B cell (primary cell): ENCODE measurements around the gene PSMD5. TPM values are rescaled to one million over a fixed set of nuclear protein-coding genes. Genes with fewer than 3 reads are reported as not detected.

Source experiments
- ATAC-seq: fragments of 200-7000 bp; cut with Tn5 transposase; one replicate; pipeline ENCODE4 v1.10.0; 2021; ENCODE audit warnings: low read depth, mild to moderate bottlenecking, moderate number of reproducible peaks, moderate library complexity
- CTCF ChIA-PET: fragments of 350-600 bp; sonication (Branson Sonifier 250); formaldehyde crosslinking; loops from one replicate; lab custom pipeline; 2021; ENCODE audit warnings: antibody characterized with exemption, inconsistent platforms; lab: Charles Lee
- POLR2A ChIA-PET: fragments of 350-600 bp; sonication (Branson Sonifier 250); formaldehyde crosslinking; loops from one replicate; lab custom pipeline; 2021; ENCODE audit warnings: antibody characterized with exemption; lab: Charles Lee
- DNase-seq: peaks from one replicate; pipeline ENCODE4 v3.0.0; 2013
- H2AFZ ChIP-seq: 2 replicates; pipeline ENCODE4 v1.6.1; 2012; ENCODE audit warnings: mild to moderate bottlenecking, low read depth, low read length; ENCODE audit not compliant: insufficient read depth, poor library complexity, severe bottlenecking
- H3K27ac ChIP-seq, 2 donors: 1 replicate in 1 of 2; 2 replicates in 1 of 2; pipeline ENCODE4 v1.5.1; 2012 to 2013; ENCODE audit warnings: low read length in 2 of 2, mild to moderate bottlenecking in 2 of 2, moderate library complexity in 1 of 2
- H3K27me3 ChIP-seq, 4 experiments: fragments of 200-600 bp in 1 of 4; sonication (generic) in 1 of 4; replicated peaks in 1 of 4; 1 replicate in 2 of 4; 2 replicates in 2 of 4; pipeline versions ENCODE4 v1.6.1 to v1.7.0; 2013 to 2016; ENCODE audit warnings: low read length in 3 of 4, mild to moderate bottlenecking in 2 of 4, mixed read lengths in 1 of 4, moderate library complexity in 1 of 4; ENCODE audit not compliant: insufficient read depth in 4 of 4, control insufficient read depth in 3 of 4; ENCODE audit errors: control extremely low read depth in 1 of 4
- H3K36me3 ChIP-seq, 2 experiments: replicated peaks in 1 of 2; 1 replicate in 1 of 2; 2 replicates in 1 of 2; pipeline versions ENCODE4 v1.6.1 to v1.7.1; 2013; ENCODE audit warnings: low read length in 1 of 2; ENCODE audit not compliant: insufficient read depth in 2 of 2, control insufficient read depth in 1 of 2; ENCODE audit errors: control extremely low read depth in 1 of 2, extremely low read depth in 1 of 2
- H3K4me1 ChIP-seq, 2 donors: fragments of 200-600 bp in 1 of 2; sonication (generic) in 1 of 2; 1 replicate in 1 of 2; 2 replicates in 1 of 2; pipeline versions ENCODE4 v1.5.1 to v1.6.1; 2013 to 2017; ENCODE audit warnings: low read length in 2 of 2; ENCODE audit not compliant: control insufficient read depth in 2 of 2, insufficient read depth in 2 of 2
- H3K4me2 ChIP-seq: replicated peaks from 2 replicates; pipeline ENCODE3; 2012; ENCODE audit warnings: mild to moderate bottlenecking, low read depth, low read length; ENCODE audit not compliant: poor library complexity, severe bottlenecking
- H3K4me3 ChIP-seq, 5 experiments: fragments of 200-600 bp in 1 of 5; sonication (generic) in 1 of 5; 1 replicate in 3 of 5; 2 replicates in 2 of 5; pipeline versions ENCODE4 v1.5.1 to v1.7.0; 2011 to 2016; ENCODE audit warnings: low read length in 4 of 5, mild to moderate bottlenecking in 4 of 5, low read depth in 2 of 5, control low read depth in 1 of 5, moderate library complexity in 1 of 5; ENCODE audit not compliant: insufficient read depth in 1 of 5; ENCODE audit errors: control extremely low read depth in 1 of 5, extremely low read depth in 1 of 5
- H3K79me2 ChIP-seq: fragments of 200-600 bp; sonication (generic); one replicate; pipeline ENCODE4 v1.6.0; 2016; ENCODE audit warnings: low read length; ENCODE audit not compliant: control insufficient read depth, insufficient read depth
- H3K9ac ChIP-seq: fragments of 200-600 bp; sonication (generic); 2 replicates; pipeline ENCODE4 v1.6.1; 2017; ENCODE audit warnings: mild to moderate bottlenecking, low read length, moderate library complexity
- H3K9me3 ChIP-seq, 3 donors: one replicate each; pipeline versions ENCODE4 v1.6.1 to v1.7.1; 2013; ENCODE audit warnings: low read length in 2 of 3; ENCODE audit not compliant: control insufficient read depth in 2 of 3, insufficient read depth in 1 of 3; ENCODE audit errors: control extremely low read depth in 1 of 3
- H4K20me1 ChIP-seq: 2 replicates; pipeline ENCODE4 v1.6.0; 2012; ENCODE audit warnings: mild to moderate bottlenecking, low read length; ENCODE audit not compliant: insufficient read depth, control insufficient read depth, poor library complexity, severe bottlenecking
- H3K27ac Mint-ChIP-seq: one replicate; pipeline ENCODE4 v1.8.0; 2021; ENCODE audit warnings: mixed read lengths
- H3K27me3 Mint-ChIP-seq: one replicate; pipeline ENCODE4 v1.8.0; 2021; ENCODE audit warnings: mixed read lengths
- H3K4me1 Mint-ChIP-seq: one replicate; pipeline ENCODE4 v1.8.0; 2021; ENCODE audit warnings: mixed read lengths
- H3K4me3 Mint-ChIP-seq: one replicate; pipeline ENCODE4 v1.8.0; 2021; ENCODE audit warnings: mixed read lengths
- H3K9me3 Mint-ChIP-seq: one replicate; pipeline ENCODE4 v1.8.0; 2022; ENCODE audit warnings: mixed read lengths; ENCODE audit not compliant: insufficient read depth
- CTCF ChIP-seq: fragments of 200-600 bp; IDR thresholded peaks from one replicate; pipeline ENCODE4 v1.8.0; 2022; ENCODE audit warnings: antibody characterized with exemption, mild to moderate bottlenecking
- EZH2 ChIP-seq: IDR thresholded peaks from 2 replicates; pipeline ENCODE4 v1.6.1; 2012; ENCODE audit warnings: borderline replicate concordance, low read depth, mild to moderate bottlenecking, moderate library complexity, low read length; ENCODE audit not compliant: insufficient read depth, poor library complexity, severe bottlenecking
- WGBS: methylation state at CpG from one replicate; pipeline ENCODE4 v1.1.5; 2013; ENCODE audit warnings: missing lambda C conversion rate; ENCODE audit not compliant: insufficient coverage; 5-methylcytosine and 5-hydroxymethylcytosine counted together
- intact Hi-C: fragments of 100-400 bp; cut with micrococcal nuclease; formaldehyde crosslinking; loops from one replicate; pipeline ENCODE4 v1.10.0; 2022
- polyA plus RNA-seq: library from polyadenylated mRNA; depleted of rRNA; stranded (reverse); fragments of >200 nt; gene quantifications from 2 replicates; pipeline ENCODE4 v1.2.3, GENCODE V29; 2012
- total RNA-seq, 2 donors: library from RNA; stranded (reverse); fragments of 120-200 nt in 1 of 2; gene quantifications; 1 replicate in 1 of 2; 2 replicates in 1 of 2; pipeline versions ENCODE4 v1.2.3 to v1.2.4, GENCODE V29; 2013 to 2022

The PSMD5 gene
- total and polyA plus RNA-seq, 2 donors (not counting 1 experiment from before 2014, with no cell fraction given), result 7.4 to 25.3 TPM

DNA sequence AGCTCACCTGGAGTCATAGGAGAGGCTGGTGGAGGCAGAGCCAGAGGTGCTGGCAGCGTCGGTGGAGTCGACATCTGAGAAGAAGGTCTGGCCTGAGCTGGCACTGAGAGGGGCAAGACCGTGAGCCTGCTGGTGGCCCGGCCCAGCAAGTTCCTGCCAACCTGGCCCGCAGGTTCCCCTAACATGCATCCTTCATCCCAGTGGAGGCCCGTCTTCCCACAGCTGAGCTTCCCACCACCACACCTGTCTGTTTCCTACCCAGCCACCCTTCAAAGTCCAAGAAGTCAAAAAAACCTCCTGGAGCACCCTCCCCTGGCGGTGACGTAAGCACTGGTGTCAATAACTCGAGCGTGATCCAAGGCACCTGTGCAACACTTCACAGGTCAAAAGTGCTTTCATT, 17.4 kb upstream of the PSMD5 start:
- Histone ChIP-seq H3K4me2 (no peak overlapping the region), H3K9me3 (no peaks in the 10 kb centered on the region), H3K9ac (no peak overlapping the region), H4K20me1 (no peaks in the 10 kb centered on the region), H3K4me3 (no peak overlapping the region), H3K36me3 (peaks cover 0 to 19% of the 10 kb centered on the region in 2 experiments), H3K4me1 (peaks cover 0 to 6% of the 10 kb centered on the region in 2 donors), H3K27ac (no peak overlapping the region), H3K79me2 (peaks cover 7% of the 10 kb centered on the region), H3K27me3 (no peaks in the 10 kb centered on the region), H2AFZ (no peak overlapping the region)
- Mint-ChIP-seq H3K4me3 (no peak overlapping the region), H3K9me3 (no peaks in the 10 kb centered on the region), H3K4me1 (peaks cover 4% of the 10 kb centered on the region), H3K27me3 (no peaks in the 10 kb centered on the region), H3K27ac (no peak overlapping the region)
- ChIA-PET CTCF (no interaction called here), POLR2A (no interaction called here)
- 98% methylated on average over 11 of the region's 11 CpGs for WGBS
- no peak for ATAC-seq
- TF ChIP-seq CTCF (no peak), EZH2 (no peak)
- no peak for DNase-seq
- intact Hi-C loops, result loop anchor here (10.0 kb wide), 1 partner anchor 345 kb away; the partner anchor contains the start of gene RAB14

DNA sequence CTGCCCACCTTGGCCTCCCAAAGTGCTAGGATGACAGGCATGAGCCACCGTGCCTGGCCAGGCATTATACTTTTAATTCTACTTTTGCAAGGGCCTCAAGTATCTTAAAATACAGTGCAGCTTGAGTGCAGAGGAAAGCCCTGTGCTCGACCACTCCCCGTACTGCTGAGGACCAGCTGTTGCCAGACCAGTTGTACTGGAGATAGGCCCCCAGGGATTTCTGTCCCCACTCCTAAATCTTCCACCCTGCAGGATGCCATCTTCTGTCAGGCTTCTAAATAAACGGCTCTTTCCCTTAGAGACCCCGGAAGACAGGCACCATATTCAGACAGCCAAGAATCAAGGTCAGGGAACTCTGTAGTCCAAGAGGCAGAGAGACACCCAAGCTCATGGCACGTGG, 16.6 kb upstream of the PSMD5 start:
- WGBS, result 96% methylated on average over 6 of the region's 6 CpGs
- H2AFZ ChIP-seq, result no peak overlapping the region
- Mint-ChIP-seq H3K9me3 (no peaks in the 10 kb centered on the region), H3K27me3 (no peaks in the 10 kb centered on the region), H3K27ac (no peak overlapping the region), H3K4me1 (peaks cover 4% of the 10 kb centered on the region), H3K4me3 (no peak overlapping the region)
- no peak overlapping the region for H3K4me3 ChIP-seq
- TF ChIP-seq CTCF, result no peak
- TF ChIP-seq EZH2, result no peak
- intact Hi-C loops, result no loop called here
- no peaks in the 10 kb centered on the region for H3K27me3 ChIP-seq
- H3K79me2 ChIP-seq, result peaks cover 7% of the 10 kb centered on the region
- H3K9me3 ChIP-seq, result no peaks in the 10 kb centered on the region
- no peaks in the 10 kb centered on the region for H4K20me1 ChIP-seq
- ChIA-PET POLR2A (no interaction called here), CTCF (no interaction called here)
- no peak overlapping the region for H3K4me2 ChIP-seq
- DNase-seq, result no peak
- H3K9ac ChIP-seq, result no peak overlapping the region
- peaks cover 0 to 6% of the 10 kb centered on the region in 2 donors for H3K4me1 ChIP-seq
- H3K27ac ChIP-seq, result no peak overlapping the region
- peaks cover 0 to 19% of the 10 kb centered on the region in 2 experiments for H3K36me3 ChIP-seq
- no peak for ATAC-seq
